Body of pancreas (tissue), 4 donors: ENCODE results near the gene TMEM247. TPM values are rescaled to one million over a fixed set of nuclear protein-coding genes. Genes with fewer than 3 reads are reported as not detected.

Experiments
- ATAC-seq: fragments of 150-250 bp; one replicate; pipeline ENCODE4 v1.9.1; 2016
- DNase-seq, 4 donors: peaks; one replicate each; pipeline ENCODE4 v3.0.0-alpha.2; 2019
- H3K27ac ChIP-seq, 4 donors: fragments of 200-600 bp; sonication (generic); 1 replicate in 3 of 4; 2 replicates in 1 of 4; pipeline versions ENCODE4 v1.5.1 to v1.6.1; 2016 to 2019; ENCODE audit warnings: mild to moderate bottlenecking in 1 of 4, mixed read lengths in 1 of 4, moderate library complexity in 1 of 4
- H3K27me3 ChIP-seq, 2 donors: fragments of 200-600 bp; sonication (generic); one replicate each; pipeline ENCODE4 v1.6.0; 2016; ENCODE audit warnings: mild to moderate bottlenecking in 1 of 2
- H3K36me3 ChIP-seq, 2 donors: fragments of 200-600 bp; sonication (generic); replicated peaks in 1 of 2; 2 replicates each; pipeline ENCODE4 v1.5.1; 2016; ENCODE audit warnings: low read depth in 2 of 2; ENCODE audit not compliant: insufficient read depth in 1 of 2
- H3K4me1 ChIP-seq: fragments of 200-600 bp; sonication (generic); one replicate; pipeline ENCODE4 v1.6.0; 2016
- H3K4me3 ChIP-seq, 2 donors: fragments of 200-600 bp; sonication (generic); 1 replicate in 1 of 2; 2 replicates in 1 of 2; pipeline ENCODE4 v1.5.1; 2016 to 2019
- H3K9me3 ChIP-seq, 3 donors: fragments of 200-600 bp; sonication (generic); 1 replicate in 2 of 3; 2 replicates in 1 of 3; pipeline ENCODE4 v1.5.1; 2016
- POLR2A ChIP-seq, 3 donors: fragments of 450-650 bp; IDR thresholded peaks; one replicate each; pipeline ENCODE4 v1.6.1; 2016; ENCODE audit warnings: antibody characterized with exemption in 3 of 3, mild to moderate bottlenecking in 2 of 3
- WGBS, 2 donors: methylation state at CpG; one replicate each; pipeline ENCODE4 v1.1.5; 2017; 5-methylcytosine and 5-hydroxymethylcytosine counted together
- intact Hi-C: fragments of 100-400 bp; cut with DNase I; formaldehyde crosslinking; loops from one replicate; pipeline ENCODE4 v1.15.1; 2023
- total RNA-seq, 2 donors: library from RNA; depleted of rRNA; stranded (reverse); fragments of >200 nt; gene quantifications; one replicate each; pipeline ENCODE4 v1.1.0, GENCODE V29; 2016
- TF ChIP-seq, protein P1 (sequence below), 7 experiments: fragments of 450-650 bp in 4 of 7; fragments of 200-600 bp in 3 of 7; sonication (generic) in 3 of 7; IDR thresholded peaks; one replicate each; pipeline ENCODE4 v1.5.1; 2016 to 2019; ENCODE audit warnings: antibody characterized with exemption in 7 of 7

Gene TMEM247
- total RNA-seq, result not detected

DNA sequence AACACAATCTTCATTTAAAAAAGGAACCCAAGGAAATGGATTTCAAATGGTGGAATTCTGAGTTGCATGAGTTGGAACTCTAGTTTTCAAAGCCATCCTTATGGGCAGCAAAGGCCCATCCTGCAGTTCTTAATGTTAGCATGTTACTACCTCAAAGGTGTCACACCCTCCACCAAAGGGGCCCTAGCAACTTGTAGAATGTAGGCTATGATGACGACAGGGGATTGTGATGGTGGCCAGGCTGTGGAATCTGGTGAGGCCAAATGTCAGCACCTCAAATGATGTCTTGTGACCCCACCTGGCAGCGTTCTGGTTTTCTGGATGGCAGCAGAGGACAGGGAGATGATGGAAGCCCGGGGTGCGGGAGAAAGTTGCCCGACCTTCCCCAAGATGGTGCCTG lies at the start of gene TMEM247:
Gene TMEM247 (plus strand): TSS at position 301 of the 400 bp plus-strand sequence.
- H3K4me1 ChIP-seq, result no peaks in the 10 kb centered on the region
- no peaks in the 10 kb centered on the region for H3K9me3 ChIP-seq
- TF ChIP-seq POLR2A (IDR thresholded peaks at IDR 0.05), result no peak
- TF ChIP-seq, protein P1, sequence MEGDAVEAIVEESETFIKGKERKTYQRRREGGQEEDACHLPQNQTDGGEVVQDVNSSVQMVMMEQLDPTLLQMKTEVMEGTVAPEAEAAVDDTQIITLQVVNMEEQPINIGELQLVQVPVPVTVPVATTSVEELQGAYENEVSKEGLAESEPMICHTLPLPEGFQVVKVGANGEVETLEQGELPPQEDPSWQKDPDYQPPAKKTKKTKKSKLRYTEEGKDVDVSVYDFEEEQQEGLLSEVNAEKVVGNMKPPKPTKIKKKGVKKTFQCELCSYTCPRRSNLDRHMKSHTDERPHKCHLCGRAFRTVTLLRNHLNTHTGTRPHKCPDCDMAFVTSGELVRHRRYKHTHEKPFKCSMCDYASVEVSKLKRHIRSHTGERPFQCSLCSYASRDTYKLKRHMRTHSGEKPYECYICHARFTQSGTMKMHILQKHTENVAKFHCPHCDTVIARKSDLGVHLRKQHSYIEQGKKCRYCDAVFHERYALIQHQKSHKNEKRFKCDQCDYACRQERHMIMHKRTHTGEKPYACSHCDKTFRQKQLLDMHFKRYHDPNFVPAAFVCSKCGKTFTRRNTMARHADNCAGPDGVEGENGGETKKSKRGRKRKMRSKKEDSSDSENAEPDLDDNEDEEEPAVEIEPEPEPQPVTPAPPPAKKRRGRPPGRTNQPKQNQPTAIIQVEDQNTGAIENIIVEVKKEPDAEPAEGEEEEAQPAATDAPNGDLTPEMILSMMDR (IDR thresholded peaks at IDR 0.05), result no peak
- H3K27me3 ChIP-seq, result no peaks in the 10 kb centered on the region
- WGBS, 2 donors, result 84 to 91% methylated on average over 5 of the region's 5 CpGs
- intact Hi-C loops, result no loop called here
- no peak within 1 kb of the TSS for H3K27ac ChIP-seq
- DNase-seq (no peak), ATAC-seq (no peak)
- no peaks in the 10 kb centered on the region for H3K36me3 ChIP-seq
- no peak within 1 kb of the TSS for H3K4me3 ChIP-seq

DNA sequence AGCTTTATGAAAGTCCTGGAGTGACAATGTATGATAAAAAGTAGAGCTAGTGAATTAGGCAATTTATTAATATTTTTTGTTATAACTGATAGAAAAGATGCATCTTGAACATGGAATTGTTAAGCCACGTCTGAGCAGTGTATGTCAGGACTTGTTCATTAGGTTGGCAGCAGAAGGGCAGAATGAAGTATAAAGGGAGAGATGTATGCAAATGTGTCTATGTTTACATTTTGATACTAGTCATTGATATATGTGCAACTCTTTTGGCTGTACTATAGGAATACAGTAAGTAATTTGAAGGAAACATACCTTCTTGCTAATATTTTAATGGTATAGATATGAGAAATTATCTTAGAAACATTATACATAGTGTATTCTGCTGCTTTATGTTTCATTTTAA lies 49.0 kb upstream of the TMEM247 start:
- no peaks in the 10 kb centered on the region for H3K4me1 ChIP-seq
- no peaks in the 10 kb centered on the region for H3K9me3 ChIP-seq
- no peak overlapping the region for H3K27ac ChIP-seq
- DNase-seq, result no peak
- no peaks in the 10 kb centered on the region for H3K27me3 ChIP-seq
- H3K36me3 ChIP-seq, result no peaks in the 10 kb centered on the region
- no peak for TF ChIP-seq POLR2A (IDR thresholded peaks at IDR 0.05)
- TF ChIP-seq, protein P1 (IDR thresholded peaks at IDR 0.05), result no peak
- 74 to 82% methylated on average over 1 of the region's 1 CpG for WGBS, 2 donors
- no peak for ATAC-seq
- intact Hi-C loops, result no loop called here
- no peak overlapping the region for H3K4me3 ChIP-seq

DNA sequence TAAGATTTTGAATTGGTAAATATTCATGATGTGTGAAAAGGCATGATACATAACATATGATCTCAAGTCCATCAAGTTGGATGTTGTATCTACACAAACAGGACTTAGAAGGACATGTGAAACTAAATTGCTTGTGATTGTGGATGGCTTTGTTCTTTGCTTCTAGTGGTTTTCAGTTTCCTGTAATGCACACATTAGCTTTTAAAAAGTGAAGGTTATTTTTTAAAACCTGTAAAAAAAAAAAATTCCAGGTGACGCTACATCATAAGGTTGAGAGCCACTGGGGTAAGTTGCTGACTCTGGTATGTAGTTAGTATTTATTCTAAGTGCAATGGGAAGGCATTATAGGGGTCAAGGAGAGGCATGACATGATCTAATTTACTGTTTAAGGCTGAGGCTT lies 48.4 kb upstream of the TMEM247 start:
- Histone ChIP-seq H3K27ac (no peak overlapping the region), H3K27me3 (no peaks in the 10 kb centered on the region), H3K4me3 (no peak overlapping the region), H3K36me3 (no peaks in the 10 kb centered on the region), H3K9me3 (no peaks in the 10 kb centered on the region), H3K4me1 (no peaks in the 10 kb centered on the region)
- intact Hi-C loops, result no loop called here
- no peak for TF ChIP-seq POLR2A (IDR thresholded peaks at IDR 0.05)
- TF ChIP-seq, protein P1 (IDR thresholded peaks at IDR 0.05), result no peak
- ATAC-seq (no peak), DNase-seq (no peak)
- 86 to 91% methylated on average over 1 of the region's 1 CpG for WGBS, 2 donors

DNA sequence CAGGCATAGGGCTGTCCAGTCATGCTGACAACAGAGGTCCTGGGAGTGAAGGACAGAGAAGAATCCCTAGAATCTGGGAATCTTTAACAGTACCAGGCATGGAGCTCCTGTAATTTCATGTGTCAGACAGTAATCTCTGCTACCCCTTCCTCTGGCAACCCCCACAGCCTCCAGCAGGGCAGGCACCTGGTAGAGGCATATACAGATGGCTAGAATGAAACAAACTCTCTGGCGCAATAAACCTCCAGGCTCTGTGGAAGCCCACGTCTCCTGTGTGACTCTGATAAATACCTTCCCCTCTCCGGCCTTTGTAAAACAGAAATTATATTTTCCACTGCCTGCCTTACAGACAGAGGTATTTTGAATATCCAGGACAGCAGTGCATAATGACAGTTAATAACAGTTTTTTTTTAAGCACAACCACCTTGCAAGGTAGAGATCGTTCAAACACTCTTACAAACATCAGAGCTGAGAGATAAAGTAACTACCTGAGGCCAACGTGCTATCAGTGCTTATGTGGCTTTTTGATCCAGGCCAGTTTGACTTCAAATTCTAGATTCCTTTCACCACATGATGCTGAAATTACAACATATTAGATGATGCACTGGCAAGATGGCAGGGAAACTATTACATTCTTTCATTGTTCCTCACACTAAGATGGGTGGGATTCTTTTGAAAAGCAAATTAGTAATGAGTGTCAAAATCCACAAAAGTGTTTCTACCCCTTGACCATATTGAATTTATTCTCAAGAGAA lies 47.7 kb upstream of the TMEM247 start:
- no peak for ATAC-seq
- TF ChIP-seq, protein P1 (IDR thresholded peaks at IDR 0.05), result no peak
- no peak for TF ChIP-seq POLR2A (IDR thresholded peaks at IDR 0.05)
- no peaks in the 10 kb centered on the region for H3K4me1 ChIP-seq
- H3K27ac ChIP-seq, result no peak overlapping the region
- no peaks in the 10 kb centered on the region for H3K36me3 ChIP-seq
- DNase-seq, result no peak
- no peaks in the 10 kb centered on the region for H3K27me3 ChIP-seq
- intact Hi-C loops, result no loop called here
- H3K9me3 ChIP-seq, result no peaks in the 10 kb centered on the region
- 64 to 69% methylated on average over 5 of the region's 5 CpGs for WGBS, 2 donors
- H3K4me3 ChIP-seq, result no peak overlapping the region

DNA sequence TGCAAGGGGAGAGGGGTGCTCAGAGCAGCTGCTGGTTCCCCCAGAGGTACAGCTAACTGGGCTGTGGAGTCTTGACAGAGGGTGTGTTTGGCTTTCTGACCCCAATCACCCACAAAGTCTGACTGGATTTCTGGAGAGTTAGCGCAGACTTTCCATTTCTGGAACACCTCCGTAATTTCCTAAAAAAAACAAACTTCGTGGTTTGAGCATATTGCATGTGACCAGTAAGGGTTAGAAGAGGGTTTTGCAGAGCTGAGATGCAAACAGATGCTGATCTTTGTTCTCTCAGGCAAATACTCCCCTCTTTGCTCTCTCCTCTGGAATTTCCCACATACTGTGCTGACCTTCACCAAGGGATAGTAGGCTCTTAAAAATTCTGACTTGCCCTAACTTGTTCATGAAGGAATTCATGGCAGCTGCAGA lies 44.5 kb upstream of the TMEM247 start:
- TF ChIP-seq, protein P1 (IDR thresholded peaks at IDR 0.05), result no peak
- TF ChIP-seq POLR2A (IDR thresholded peaks at IDR 0.05), result no peak
- no peaks in the 10 kb centered on the region for H3K27me3 ChIP-seq
- DNase-seq (no peak), ATAC-seq (no peak)
- H3K9me3 ChIP-seq, result no peaks in the 10 kb centered on the region
- H3K4me3 ChIP-seq, result no peak overlapping the region
- no peaks in the 10 kb centered on the region for H3K36me3 ChIP-seq
- H3K4me1 ChIP-seq, result no peaks in the 10 kb centered on the region
- 64 to 71% methylated on average over 3 of the region's 3 CpGs for WGBS, 2 donors
- intact Hi-C loops, result no loop called here
- H3K27ac ChIP-seq, result no peak overlapping the region
